Neural progenitor cell (in vitro differentiated cells): ENCODE measurements around the gene TAS2R9. TPM values are rescaled to one million over a fixed set of nuclear protein-coding genes. Genes with fewer than 3 reads are reported as not detected.

Experiments used
- DNase-seq: peaks from one replicate; pipeline ENCODE4 v3.0.0-alpha.2; 2016; ENCODE audit warnings: low spot score
- H2AFZ ChIP-seq: fragments of 200-600 bp; sonication (generic); replicated peaks from 2 replicates; pipeline ENCODE4 v1.6.1; 2016; ENCODE audit warnings: antibody characterized with exemption
- H3F3A ChIP-seq: fragments of 200-600 bp; sonication (generic); 2 replicates; pipeline ENCODE4 v1.6.1; 2016; ENCODE audit warnings: antibody characterized with exemption, low read depth
- H3K27ac ChIP-seq: fragments of 200-600 bp; sonication (generic); 2 replicates; pipeline ENCODE4 v1.5.1; 2016; ENCODE audit warnings: mild to moderate bottlenecking
- H3K27me3 ChIP-seq: fragments of 200-600 bp; sonication (generic); 2 replicates; pipeline ENCODE4 v1.6.1; 2016; ENCODE audit warnings: mild to moderate bottlenecking, moderate library complexity
- H3K36me3 ChIP-seq: fragments of 200-600 bp; sonication (generic); 2 replicates; pipeline ENCODE4 v1.5.1; 2016
- H3K4me1 ChIP-seq: fragments of 200-600 bp; sonication (generic); 2 replicates; pipeline ENCODE4 v1.6.1; 2016; ENCODE audit warnings: mixed run types
- H3K4me2 ChIP-seq: fragments of 200-600 bp; sonication (generic); 2 replicates; pipeline ENCODE4 v1.6.1; 2016
- H3K4me3 ChIP-seq: fragments of 200-600 bp; sonication (generic); 2 replicates; pipeline ENCODE4 v1.5.1; 2016
- H3K79me2 ChIP-seq: fragments of 200-600 bp; sonication (generic); 2 replicates; pipeline ENCODE4 v1.6.1; 2016; ENCODE audit warnings: low read depth
- H3K9ac ChIP-seq: fragments of 200-600 bp; sonication (generic); 2 replicates; pipeline ENCODE4 v1.6.1; 2016
- H3K9me3 ChIP-seq: fragments of 200-600 bp; sonication (generic); 2 replicates; pipeline ENCODE4 v1.5.1; 2016; ENCODE audit warnings: low read depth
- H4K20me1 ChIP-seq: fragments of 200-600 bp; sonication (generic); 2 replicates; pipeline ENCODE4 v1.6.1; 2016; ENCODE audit warnings: low read depth
- H3K27ac Mint-ChIP-seq: 3 replicates; pipeline ENCODE4 v1.8.0; 2021; ENCODE audit warnings: mixed read lengths
- H3K27me3 Mint-ChIP-seq: 2 replicates; pipeline ENCODE4 v1.8.0; 2022; ENCODE audit warnings: low read depth, mild to moderate bottlenecking, inconsistent platforms, moderate library complexity, mixed read lengths; ENCODE audit not compliant: insufficient read depth
- H3K36me3 Mint-ChIP-seq: 3 replicates; pipeline ENCODE4 v1.8.0; 2021; ENCODE audit warnings: mixed read lengths
- H3K4me1 Mint-ChIP-seq: 3 replicates; pipeline ENCODE4 v1.8.0; 2021; ENCODE audit warnings: mixed read lengths
- H3K4me3 Mint-ChIP-seq: 3 replicates; pipeline ENCODE4 v1.8.0; 2021; ENCODE audit warnings: mild to moderate bottlenecking, moderate library complexity, mixed read lengths
- H3K9me3 Mint-ChIP-seq: 3 replicates; pipeline ENCODE4 v1.8.0; 2020; ENCODE audit warnings: mixed read lengths
- CTCF ChIP-seq: fragments of 200-600 bp; sonication (generic); IDR thresholded peaks from 2 replicates; pipeline ENCODE4 v1.5.1; 2017; ENCODE audit warnings: antibody characterized with exemption, mild to moderate bottlenecking
- EZH2 ChIP-seq: fragments of 200-600 bp; sonication (generic); IDR thresholded peaks from 2 replicates; pipeline ENCODE4 v1.6.1; 2017; ENCODE audit warnings: antibody characterized with exemption, mild to moderate bottlenecking, moderate library complexity
- EZH2phosphoT487 ChIP-seq: fragments of 200-600 bp; sonication (generic); IDR thresholded peaks from 2 replicates; pipeline ENCODE4 v1.6.1; 2017; ENCODE audit warnings: antibody characterized with exemption
- total RNA-seq: library from RNA; depleted of rRNA; stranded (reverse); fragments of >200 nt; gene quantifications from 2 replicates; pipeline ENCODE4 v1.2.3, GENCODE V29; 2015; ENCODE audit warnings: low replicate concordance

Gene TAS2R9
- total RNA-seq, result not detected in 2 replicates

GRCh38 chr12:10810068-10810467 is at the start of gene TAS2R9:
Gene TAS2R9, minus strand, starts transcription at chr12:10810168. Its CDS starts 93 bp downstream, at chr12:10810075.
- Histone ChIP-seq H3K27ac (no peak within 1 kb of the TSS), H3K36me3 (no peaks in the 10 kb centered on the region), H4K20me1 (no peaks in the 10 kb centered on the region), H3K4me2 (no peak within 1 kb of the TSS), H3F3A (no peaks in the 10 kb centered on the region), H3K9ac (no peak within 1 kb of the TSS), H3K9me3 (no peaks in the 10 kb centered on the region), H3K79me2 (no peaks in the 10 kb centered on the region), H2AFZ (no peak within 1 kb of the TSS), H3K4me1 (peaks cover 7% of the 10 kb centered on the region), H3K27me3 (no peaks in the 10 kb centered on the region), H3K4me3 (no peak within 1 kb of the TSS)
- no peak within 1 kb of the TSS for H3K4me3 Mint-ChIP-seq
- no peaks in the 10 kb centered on the region for H3K4me1 Mint-ChIP-seq
- TF ChIP-seq EZH2 (no peak), CTCF (no peak), EZH2phosphoT487 (no peak)
- H3K9me3 Mint-ChIP-seq, result no peaks in the 10 kb centered on the region
- no peaks in the 10 kb centered on the region for H3K27me3 Mint-ChIP-seq
- no peak for DNase-seq
- no peak within 1 kb of the TSS for H3K27ac Mint-ChIP-seq
- no peaks in the 10 kb centered on the region for H3K36me3 Mint-ChIP-seq

GRCh38 chr12:10855807-10856206 is 45.8 kb upstream of the TAS2R9 start:
- peaks cover 14% of the 10 kb centered on the region for H3K36me3 ChIP-seq
- peaks cover 7% of the 10 kb centered on the region for H3K9me3 ChIP-seq
- Mint-ChIP-seq H3K9me3 (peaks cover 29% of the 10 kb centered on the region), H3K36me3 (peaks cover 42% of the 10 kb centered on the region), H3K27ac (no peak overlapping the region), H3K4me3 (no peak overlapping the region), H3K27me3 (no peaks in the 10 kb centered on the region), H3K4me1 (no peaks in the 10 kb centered on the region)
- H4K20me1 ChIP-seq, result no peaks in the 10 kb centered on the region
- no peak overlapping the region for H3K4me3 ChIP-seq
- no peak overlapping the region for H3K9ac ChIP-seq
- no peak for DNase-seq
- H3K4me1 ChIP-seq, result no peaks in the 10 kb centered on the region
- no peak for TF ChIP-seq CTCF
- TF ChIP-seq EZH2phosphoT487, result no peak
- TF ChIP-seq EZH2, result no peak
- H3K4me2 ChIP-seq, result no peak overlapping the region
- no peak overlapping the region for H2AFZ ChIP-seq
- no peaks in the 10 kb centered on the region for H3K79me2 ChIP-seq
- no peaks in the 10 kb centered on the region for H3F3A ChIP-seq
- H3K27me3 ChIP-seq, result no peaks in the 10 kb centered on the region
- no peak overlapping the region for H3K27ac ChIP-seq

- DNase-seq, result no peak
- Mint-ChIP-seq H3K4me3 (no peak overlapping the region), H3K27ac (no peak overlapping the region), H3K27me3 (no peaks in the 10 kb centered on the region), H3K4me1 (no peaks in the 10 kb centered on the region), H3K9me3 (peaks cover 27% of the 10 kb centered on the region), H3K36me3 (peaks cover 40% of the 10 kb centered on the region)
- H3K36me3 ChIP-seq, result peaks cover 14% of the 10 kb centered on the region
- no peak overlapping the region for H3K4me2 ChIP-seq
- H2AFZ ChIP-seq, result no peak overlapping the region
- H3K4me3 ChIP-seq, result no peak overlapping the region
- peaks cover 7% of the 10 kb centered on the region for H3K9me3 ChIP-seq
- H3K79me2 ChIP-seq, result no peaks in the 10 kb centered on the region
- H4K20me1 ChIP-seq, result no peaks in the 10 kb centered on the region
- TF ChIP-seq EZH2 (no peak), EZH2phosphoT487 (no peak), CTCF (no peak)
- H3K4me1 ChIP-seq, result no peaks in the 10 kb centered on the region
- no peak overlapping the region for H3K27ac ChIP-seq
- H3K27me3 ChIP-seq, result no peaks in the 10 kb centered on the region
- H3F3A ChIP-seq, result no peaks in the 10 kb centered on the region
- no peak overlapping the region for H3K9ac ChIP-seq
Observed at GRCh38 chr12:10853776-10854175, 43.8 kb upstream of the TAS2R9 start.
